ENCODE data around the gene TRIM46. TPM values are rescaled to one million over a fixed set of nuclear protein-coding genes. Genes with fewer than 3 reads are reported as not detected.

Gene TRIM46
- total and polyA plus RNA-seq, 2 experiments from 2014 or later, result 2.1 to 3.4 TPM

DNA sequence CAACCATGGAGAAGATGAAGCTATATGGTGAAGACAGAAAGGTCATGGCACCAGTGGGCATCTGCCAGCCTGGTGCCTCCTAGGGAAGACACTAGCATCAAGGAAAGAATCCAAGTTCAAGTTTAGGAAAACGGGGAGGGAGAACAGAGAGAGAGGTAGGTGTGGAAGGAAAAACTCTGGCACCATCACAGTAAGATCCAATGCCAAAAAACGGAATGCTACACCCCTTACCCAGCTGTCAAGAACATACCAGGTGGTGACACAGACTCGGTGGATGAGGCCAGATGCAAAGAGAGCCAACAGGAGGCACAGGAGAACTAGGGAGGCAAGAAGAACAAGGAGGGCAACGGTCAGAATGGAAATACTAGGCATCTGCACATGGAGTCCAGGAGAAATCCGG, 4.1 kb upstream of the TRIM46 start:
- no peak for DNase-seq
- Histone ChIP-seq H3K4me2 (ENCODE audit: unreplicated experiment) (no peak overlapping the region), H4K20me1 (ENCODE audit: insufficient read depth) (no peaks in the 10 kb centered on the region), H3K9ac (no peak overlapping the region), H3K36me3 (ENCODE audit: low read depth) (peaks cover 6% of the 10 kb centered on the region; the same call in 1 of the 2 replicates), H3K9me3 (ENCODE audit: low read depth) (no peaks in the 10 kb centered on the region), H3K9me2 (ENCODE audit: insufficient read depth) (no peaks in the 10 kb centered on the region), H3K79me2 (ENCODE audit: insufficient read depth) (peaks cover 32% of the 10 kb centered on the region), H3K27ac (no peak overlapping the region), H3K27me3 (replicated peaks; ENCODE audit: insufficient read depth) (no peaks in the 10 kb centered on the region), H2AFZ (no peak overlapping the region), H3K4me1 (ENCODE audit: insufficient read depth) (peaks cover 11% of the 10 kb centered on the region), H3F3A (ENCODE audit: insufficient read depth) (peaks cover 17% of the 10 kb centered on the region), H3K4me3 (no peak overlapping the region)
- TF ChIP-seq EZH2 (IDR thresholded peaks at IDR 0.05; ENCODE audit: insufficient read depth, poor library complexity, severe bottlenecking), result no peak
- TF ChIP-seq EZH2phosphoT487 (IDR thresholded peaks at IDR 0.05; ENCODE audit: insufficient read depth, low read depth), result no peak
- WGBS, 2 experiments (ENCODE audit: low coverage in 1 of 2, low lambda C conversion rate in 2 of 2, missing lambda C conversion rate in 2 of 2), result 40 to 42% methylated on average over 5 of the region's 5 CpGs
- in situ Hi-C loops (cut with MboI), result loop anchor here (5.0 kb wide), 1 partner anchor 77 kb away; no protein-coding TSS in a partner anchor

DNA sequence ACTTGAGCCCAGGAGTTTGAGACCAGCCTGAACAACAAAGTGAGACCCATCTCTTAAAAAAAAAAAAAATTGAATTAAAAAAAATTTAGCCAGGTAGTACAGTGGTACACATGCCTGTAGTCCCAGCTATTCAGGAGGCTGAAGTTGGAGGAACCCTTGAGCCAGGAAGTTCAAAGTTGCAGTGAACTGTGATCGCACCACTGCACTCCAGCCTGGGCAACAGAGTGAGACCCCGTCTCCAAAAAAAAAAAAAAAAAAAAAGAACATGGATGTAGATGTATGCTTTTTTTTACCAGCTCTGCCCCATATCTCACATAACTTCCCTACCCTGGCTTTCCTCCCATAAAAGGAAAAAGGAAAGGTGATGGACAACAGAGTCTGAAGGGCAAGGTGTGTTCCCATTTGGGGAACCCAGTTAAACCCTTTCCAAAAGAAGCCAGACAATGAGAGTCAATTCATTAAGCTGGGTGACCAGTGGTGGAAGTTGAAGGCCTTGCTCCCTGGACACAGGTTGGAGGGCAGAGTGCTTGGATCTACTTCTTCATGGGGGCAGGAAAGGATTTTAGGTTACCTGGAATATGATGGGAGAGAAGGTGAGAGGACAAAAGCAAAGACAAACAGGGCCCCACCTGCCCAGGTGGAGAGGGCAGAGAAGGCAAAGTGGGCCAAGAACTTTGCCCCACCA, 3.4 kb upstream of the TRIM46 start:
- no peaks in the 10 kb centered on the region for H3K27me3 ChIP-seq (replicated peaks; ENCODE audit: insufficient read depth)
- H3K27ac ChIP-seq, result no peak overlapping the region
- no peaks in the 10 kb centered on the region for H4K20me1 ChIP-seq (ENCODE audit: insufficient read depth)
- WGBS, 2 experiments (ENCODE audit: low coverage in 1 of 2, low lambda C conversion rate in 2 of 2, missing lambda C conversion rate in 2 of 2), result 78 to 100% methylated on average over 1 to 2 of the region's 2 CpGs
- H3K4me2 ChIP-seq (ENCODE audit: unreplicated experiment), result no peak overlapping the region
- DNase-seq, result no peak
- H3F3A ChIP-seq (ENCODE audit: insufficient read depth), result peaks cover 17% of the 10 kb centered on the region
- H3K9me3 ChIP-seq (ENCODE audit: low read depth), result no peaks in the 10 kb centered on the region
- no peak overlapping the region for H3K9ac ChIP-seq
- in situ Hi-C loops (cut with MboI), result no loop called here
- peaks cover 11% of the 10 kb centered on the region for H3K4me1 ChIP-seq (ENCODE audit: insufficient read depth)
- TF ChIP-seq EZH2 (IDR thresholded peaks at IDR 0.05; ENCODE audit: insufficient read depth, poor library complexity, severe bottlenecking) (no peak), EZH2phosphoT487 (IDR thresholded peaks at IDR 0.05; ENCODE audit: insufficient read depth, low read depth) (no peak)
- H3K9me2 ChIP-seq (ENCODE audit: insufficient read depth), result no peaks in the 10 kb centered on the region
- H3K4me3 ChIP-seq, result no peak overlapping the region
- H3K36me3 ChIP-seq (ENCODE audit: low read depth), result peaks cover 6% of the 10 kb centered on the region; the same call in 1 of the 2 replicates
- no peak overlapping the region for H2AFZ ChIP-seq
- H3K79me2 ChIP-seq (ENCODE audit: insufficient read depth), result peaks cover 32% of the 10 kb centered on the region

DNA sequence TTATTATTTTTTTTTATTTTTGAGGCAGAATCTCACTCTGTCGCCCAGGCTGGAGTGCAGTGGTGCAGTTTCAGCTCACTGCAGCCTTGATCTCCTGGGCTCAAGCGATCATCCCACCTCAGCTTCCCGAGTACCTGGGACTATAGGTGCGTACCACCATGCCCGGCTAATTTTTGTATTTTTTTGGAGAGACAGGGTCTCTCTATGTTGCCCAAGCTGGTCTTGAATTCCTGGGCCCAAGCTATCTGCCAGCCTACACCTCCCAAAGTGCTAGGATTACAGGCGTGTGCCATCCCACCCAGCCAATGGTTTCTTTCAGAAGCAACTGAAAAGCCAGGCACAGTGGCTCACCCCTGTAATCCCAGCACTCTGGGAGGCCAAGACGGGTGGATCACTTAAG, 2.8 kb upstream of the TRIM46 start:
- WGBS, 2 experiments (ENCODE audit: low coverage in 1 of 2, low lambda C conversion rate in 2 of 2, missing lambda C conversion rate in 2 of 2), result 85 to 87% methylated on average over 7 of the region's 7 CpGs
- H3K9ac ChIP-seq, result no peak overlapping the region
- H3K79me2 ChIP-seq (ENCODE audit: insufficient read depth), result peaks cover 32% of the 10 kb centered on the region
- peaks cover 17% of the 10 kb centered on the region for H3F3A ChIP-seq (ENCODE audit: insufficient read depth)
- no peaks in the 10 kb centered on the region for H3K9me2 ChIP-seq (ENCODE audit: insufficient read depth)
- in situ Hi-C loops (cut with MboI), result no loop called here
- no peaks in the 10 kb centered on the region for H3K27me3 ChIP-seq (replicated peaks; ENCODE audit: insufficient read depth)
- H3K4me2 ChIP-seq (ENCODE audit: unreplicated experiment), result no peak overlapping the region
- TF ChIP-seq EZH2phosphoT487 (IDR thresholded peaks at IDR 0.05; ENCODE audit: insufficient read depth, low read depth) (no peak), EZH2 (IDR thresholded peaks at IDR 0.05; ENCODE audit: insufficient read depth, poor library complexity, severe bottlenecking) (no peak)
- no peaks in the 10 kb centered on the region for H4K20me1 ChIP-seq (ENCODE audit: insufficient read depth)
- no peak overlapping the region for H3K27ac ChIP-seq
- peaks cover 6% of the 10 kb centered on the region; the same call in 1 of the 2 replicates for H3K36me3 ChIP-seq (ENCODE audit: low read depth)
- H3K4me1 ChIP-seq (ENCODE audit: insufficient read depth), result peaks cover 11% of the 10 kb centered on the region
- DNase-seq, result no peak
- no peak overlapping the region for H2AFZ ChIP-seq
- H3K9me3 ChIP-seq (ENCODE audit: low read depth), result no peaks in the 10 kb centered on the region
- H3K4me3 ChIP-seq, result no peak overlapping the region

DNA sequence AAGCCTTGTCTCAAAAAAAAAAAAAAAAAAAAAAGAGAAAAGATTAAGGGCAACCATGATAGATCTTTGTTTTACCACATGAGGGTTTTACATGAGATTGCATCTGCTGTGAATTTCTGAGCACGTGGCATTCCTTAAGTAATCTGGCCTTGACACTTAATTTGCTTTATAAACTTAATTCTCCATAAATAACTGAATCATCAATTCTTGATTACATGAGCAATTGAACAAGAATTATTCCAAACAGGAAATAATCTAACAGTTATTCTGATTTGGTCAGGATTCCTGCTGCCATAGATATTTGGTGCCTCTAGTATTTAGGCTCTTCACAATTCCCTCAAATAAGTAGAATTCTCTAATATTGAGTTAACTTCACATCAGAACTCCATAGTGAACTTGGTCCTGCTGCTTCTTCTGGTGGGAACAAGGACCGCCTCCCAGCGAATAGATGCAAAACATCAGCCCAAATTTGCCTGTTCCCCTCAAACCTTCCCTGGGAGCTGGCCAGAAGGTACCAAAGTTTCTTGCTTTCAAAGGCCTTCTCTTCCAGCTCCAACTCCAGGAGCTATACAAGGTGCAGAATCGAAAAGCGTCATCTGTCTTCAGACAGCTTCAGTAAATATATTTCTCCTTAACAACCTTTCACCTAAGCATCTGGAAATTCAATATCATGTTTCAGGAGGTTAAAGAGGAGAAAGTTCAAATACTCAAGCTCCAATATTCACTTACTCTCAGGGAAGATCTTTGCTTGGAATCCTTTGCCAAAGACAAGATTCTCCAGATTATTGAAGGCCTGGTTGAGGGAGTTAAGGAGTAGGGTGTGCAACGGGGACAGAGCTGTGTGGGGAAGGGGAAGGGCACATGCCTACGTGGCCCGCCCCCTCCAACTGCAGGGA, 1.6 kb upstream of the TRIM46 start:
- Histone ChIP-seq H3K4me1 (ENCODE audit: insufficient read depth) (peaks cover 11% of the 10 kb centered on the region), H3K4me3 (peak overlapping the region; percentile 88), H3K9me2 (ENCODE audit: insufficient read depth) (no peaks in the 10 kb centered on the region), H3K36me3 (ENCODE audit: low read depth) (peaks cover 6% of the 10 kb centered on the region; the same call in 1 of the 2 replicates), H3K27ac (peak overlapping the region; percentile 90), H4K20me1 (ENCODE audit: insufficient read depth) (no peaks in the 10 kb centered on the region), H3K4me2 (ENCODE audit: unreplicated experiment) (peak overlapping the region; percentile 97), H3K9ac (peak overlapping the region; percentile 96), H3K9me3 (ENCODE audit: low read depth) (no peaks in the 10 kb centered on the region), H3K79me2 (ENCODE audit: insufficient read depth) (peaks cover 32% of the 10 kb centered on the region), H3F3A (ENCODE audit: insufficient read depth) (peaks cover 22% of the 10 kb centered on the region), H3K27me3 (replicated peaks; ENCODE audit: insufficient read depth) (no peaks in the 10 kb centered on the region), H2AFZ (peak overlapping the region; percentile 82)
- TF ChIP-seq EZH2phosphoT487 (IDR thresholded peaks at IDR 0.05; ENCODE audit: insufficient read depth, low read depth) (no peak), EZH2 (IDR thresholded peaks at IDR 0.05; ENCODE audit: insufficient read depth, poor library complexity, severe bottlenecking) (no peak)
- 22 to 32% methylated on average over 8 of the region's 8 CpGs for WGBS, 2 experiments (ENCODE audit: low coverage in 1 of 2, low lambda C conversion rate in 2 of 2, missing lambda C conversion rate in 2 of 2)
- in situ Hi-C loops (cut with MboI), result no loop called here
- DNase-seq, result peak; percentile 13

All from GM23248 (cell line).